Measurements from ENCODE around the gene PLEKHG3. TPM values are rescaled to one million over a fixed set of nuclear protein-coding genes. Genes with fewer than 3 reads are reported as not detected.

The PLEKHG3 gene
- polyA plus RNA-seq, 3 donors, result 6.3 to 21.6 (median 13.0) TPM

DNA sequence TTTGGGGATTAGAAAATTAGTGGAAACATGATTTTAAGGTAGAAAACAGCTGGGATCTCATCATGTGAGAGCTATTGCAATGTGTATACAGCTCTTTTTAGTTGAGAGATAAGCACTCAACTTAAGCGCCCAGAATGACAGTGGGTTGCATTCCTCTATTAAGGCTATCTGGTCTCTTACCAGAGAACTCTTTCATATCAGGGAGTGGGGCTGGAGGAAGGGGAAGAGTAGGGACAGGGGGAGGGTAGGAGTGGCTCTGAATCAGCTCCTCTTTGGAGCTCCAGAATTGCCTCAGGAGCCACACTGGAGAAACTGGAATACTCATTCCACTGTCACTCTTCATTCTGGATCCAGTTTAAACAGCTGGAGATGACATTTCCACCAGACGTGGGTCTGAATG, 9.2 kb upstream of the PLEKHG3 start:
- TF ChIP-seq CTCF (IDR thresholded peaks at IDR 0.05), result no peak
- H2AFZ ChIP-seq (ENCODE audit: insufficient read depth, low read depth, low read length, poor library complexity, severe bottlenecking), result no peak overlapping the region
- H3K4me2 ChIP-seq (replicated peaks; ENCODE audit: extremely low read depth, low read length, poor library complexity, severe bottlenecking), result no peak overlapping the region
- H3K36me3 Mint-ChIP-seq, result peaks cover 3 to 4% of the 10 kb centered on the region in 2 donors
- H3K9ac ChIP-seq (ENCODE audit: insufficient read depth, low read length, poor library complexity, severe bottlenecking), result no peak overlapping the region
- peaks cover 4 to 14% (median 4%) of the 10 kb centered on the region in 3 donors for H3K27me3 Mint-ChIP-seq (ENCODE audit: low read depth in 3 of 3)
- no peak overlapping the region for H3K4me3 Mint-ChIP-seq
- H3K27ac ChIP-seq (ENCODE audit: low read depth in 1 of 2, low read length in 2 of 2), result no peak overlapping the region
- peaks cover 0 to 3% (median 0%) of the 10 kb centered on the region in 7 donors for H3K9me3 Mint-ChIP-seq
- no peak overlapping the region for H3K27ac Mint-ChIP-seq
- DNase-seq, result no peak
- no peak overlapping the region for H3K4me3 ChIP-seq (replicated peaks in 1 of 3; ENCODE audit: low read depth in 2 of 3, low read length in 3 of 3)
- intact Hi-C loops (cut with micrococcal nuclease), result no loop called here
- H3K4me1 Mint-ChIP-seq, result peaks cover 56% of the 10 kb centered on the region
- no peaks in the 10 kb centered on the region for H3K9me3 ChIP-seq (replicated peaks in 1 of 2; ENCODE audit: control insufficient read depth in 1 of 2, insufficient read depth in 1 of 2, low read length in 2 of 2)
- 100% methylated on average over 1 of the region's 2 CpGs for WGBS (ENCODE audit: insufficient coverage)
- no peaks in the 10 kb centered on the region for H3K27me3 ChIP-seq (ENCODE audit: control insufficient read depth in 2 of 2, insufficient read depth in 2 of 2, low read length in 2 of 2)
- no peaks in the 10 kb centered on the region for H3K79me2 ChIP-seq (ENCODE audit: insufficient read depth, low read length)
- peaks cover 47 to 53% of the 10 kb centered on the region in 2 donors for H3K4me1 ChIP-seq (ENCODE audit: control insufficient read depth in 1 of 2, insufficient read depth in 2 of 2, low read length in 2 of 2)
- H4K20me1 ChIP-seq (ENCODE audit: insufficient read depth, low read length), result no peaks in the 10 kb centered on the region
- H3K36me3 ChIP-seq (replicated peaks in 1 of 2; ENCODE audit: control insufficient read depth in 1 of 2, insufficient read depth in 2 of 2, low read length in 2 of 2), result no peaks in the 10 kb centered on the region

- peaks cover 5 to 14% (median 8%) of the 10 kb centered on the region in 3 donors for H3K27me3 Mint-ChIP-seq (ENCODE audit: low read depth in 3 of 3)
- Histone ChIP-seq H3K4me2 (replicated peaks; ENCODE audit: extremely low read depth, low read length, poor library complexity, severe bottlenecking) (no peak overlapping the region), H3K79me2 (ENCODE audit: insufficient read depth, low read length) (no peaks in the 10 kb centered on the region), H3K27me3 (ENCODE audit: control insufficient read depth in 2 of 2, insufficient read depth in 2 of 2, low read length in 2 of 2) (peaks cover 5 to 8% of the 10 kb centered on the region in 2 donors), H3K9ac (ENCODE audit: insufficient read depth, low read length, poor library complexity, severe bottlenecking) (no peak overlapping the region), H3K9me3 (replicated peaks in 1 of 2; ENCODE audit: control insufficient read depth in 1 of 2, insufficient read depth in 1 of 2, low read length in 2 of 2) (no peaks in the 10 kb centered on the region), H3K4me3 (replicated peaks in 1 of 3; ENCODE audit: low read depth in 2 of 3, low read length in 3 of 3) (no peak overlapping the region), H3K4me1 (ENCODE audit: control insufficient read depth in 1 of 2, insufficient read depth in 2 of 2, low read length in 2 of 2) (peaks cover 42 to 48% of the 10 kb centered on the region in 2 donors), H2AFZ (ENCODE audit: insufficient read depth, low read depth, low read length, poor library complexity, severe bottlenecking) (no peak overlapping the region), H4K20me1 (ENCODE audit: insufficient read depth, low read length) (no peaks in the 10 kb centered on the region), H3K36me3 (replicated peaks in 1 of 2; ENCODE audit: control insufficient read depth in 1 of 2, insufficient read depth in 2 of 2, low read length in 2 of 2) (no peaks in the 10 kb centered on the region), H3K27ac (ENCODE audit: low read depth in 1 of 2, low read length in 2 of 2) (no peak overlapping the region)
- no peak overlapping the region for H3K4me3 Mint-ChIP-seq
- no peak overlapping the region for H3K27ac Mint-ChIP-seq
- TF ChIP-seq CTCF (IDR thresholded peaks at IDR 0.05), result no peak
- intact Hi-C loops (cut with micrococcal nuclease), result no loop called here
- peaks cover 0 to 3% (median 0%) of the 10 kb centered on the region in 7 donors for H3K9me3 Mint-ChIP-seq
- peaks cover 4% of the 10 kb centered on the region in 2 donors for H3K36me3 Mint-ChIP-seq
- peaks cover 53% of the 10 kb centered on the region for H3K4me1 Mint-ChIP-seq
- no peak for DNase-seq
- no CpG with 5 or more reads among the region's 4 CpGs for WGBS (ENCODE audit: insufficient coverage)
Observed at GRCh38 chr14:64696355-64696857, 7.8 kb upstream of the PLEKHG3 start.

Measured in CD14-positive monocyte (primary cell).